ENCODE measurements around the gene ANKH.
"Not testable (repeated sequence)": the region's sequence is repeated elsewhere in the genome, so short reads cannot be mapped to it uniquely, and the experiment has no call there.

Gene ANKH

GRCh38 chr5:14851597-14851996 lies 20.0 kb downstream of the ANKH start:
- TF ChIP-seq CTCF (IDR thresholded peaks at IDR 0.05; ENCODE audit: low read depth, low read length, missing control alignments) = no peak
- H3K4me3 ChIP-seq (replicated peaks; ENCODE audit: low read depth, low read length) = no peak overlapping the region
- no peak for DNase-seq (ENCODE audit: extremely low read depth, low read depth)

DNA sequence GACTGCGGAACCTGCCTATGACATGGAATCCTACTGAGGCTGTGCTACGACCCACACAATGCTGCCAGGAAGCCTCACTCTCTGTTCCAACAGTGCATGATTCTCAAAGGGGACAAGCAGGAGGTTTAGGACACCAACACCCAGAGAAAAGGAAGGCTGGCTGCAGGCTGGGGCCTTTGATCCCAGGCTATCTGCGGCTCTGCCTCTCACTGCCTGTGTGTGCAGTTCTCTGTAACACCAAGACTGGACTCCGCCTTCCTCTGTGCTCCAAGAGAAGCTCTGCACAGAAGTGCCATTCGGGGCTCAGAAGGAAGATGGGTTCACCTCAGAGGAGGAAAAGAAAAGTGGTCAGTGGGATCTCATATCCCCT lies 20.5 kb downstream of the ANKH start:
- H3K4me3 ChIP-seq (replicated peaks; ENCODE audit: low read depth, low read length) = no peak overlapping the region
- TF ChIP-seq CTCF (IDR thresholded peaks at IDR 0.05; ENCODE audit: low read depth, low read length, missing control alignments) = no peak
- DNase-seq (ENCODE audit: extremely low read depth, low read depth) = no peak

DNA sequence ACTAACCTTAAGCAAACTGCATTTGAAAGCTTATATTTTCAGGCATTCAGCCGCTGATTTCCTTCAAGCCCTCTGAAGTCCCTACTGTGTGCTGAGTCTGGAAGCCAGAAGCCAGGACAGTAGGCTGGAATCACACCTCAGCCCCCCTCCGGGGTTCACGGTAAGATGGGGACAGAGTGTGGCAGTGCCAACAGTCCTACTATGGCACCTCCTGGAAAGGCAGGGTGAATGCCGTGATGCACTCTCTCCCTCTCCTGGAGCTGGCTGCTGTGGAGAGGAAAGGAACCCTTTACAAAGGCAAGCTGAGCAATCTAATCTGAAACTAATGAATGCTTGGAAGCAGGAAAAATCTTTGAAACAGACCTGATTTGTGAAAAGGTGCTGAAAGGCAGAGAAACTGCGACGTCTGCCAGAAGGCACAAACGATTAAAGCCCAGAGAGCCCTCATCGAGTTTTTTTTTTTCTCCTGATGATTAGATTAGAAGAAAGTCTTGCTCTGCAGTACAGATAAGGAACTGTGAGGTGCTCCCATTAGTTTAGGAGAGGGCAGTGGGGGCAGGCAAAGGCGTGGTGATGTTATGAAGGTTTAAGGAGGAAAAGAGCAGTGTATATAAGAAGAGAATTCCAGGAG lies 21.0 kb downstream of the ANKH start:
- DNase-seq (ENCODE audit: extremely low read depth, low read depth) = no peak
- no peak for TF ChIP-seq CTCF (IDR thresholded peaks at IDR 0.05; ENCODE audit: low read depth, low read length, missing control alignments)
- no peak overlapping the region for H3K4me3 ChIP-seq (replicated peaks; ENCODE audit: low read depth, low read length)

DNA sequence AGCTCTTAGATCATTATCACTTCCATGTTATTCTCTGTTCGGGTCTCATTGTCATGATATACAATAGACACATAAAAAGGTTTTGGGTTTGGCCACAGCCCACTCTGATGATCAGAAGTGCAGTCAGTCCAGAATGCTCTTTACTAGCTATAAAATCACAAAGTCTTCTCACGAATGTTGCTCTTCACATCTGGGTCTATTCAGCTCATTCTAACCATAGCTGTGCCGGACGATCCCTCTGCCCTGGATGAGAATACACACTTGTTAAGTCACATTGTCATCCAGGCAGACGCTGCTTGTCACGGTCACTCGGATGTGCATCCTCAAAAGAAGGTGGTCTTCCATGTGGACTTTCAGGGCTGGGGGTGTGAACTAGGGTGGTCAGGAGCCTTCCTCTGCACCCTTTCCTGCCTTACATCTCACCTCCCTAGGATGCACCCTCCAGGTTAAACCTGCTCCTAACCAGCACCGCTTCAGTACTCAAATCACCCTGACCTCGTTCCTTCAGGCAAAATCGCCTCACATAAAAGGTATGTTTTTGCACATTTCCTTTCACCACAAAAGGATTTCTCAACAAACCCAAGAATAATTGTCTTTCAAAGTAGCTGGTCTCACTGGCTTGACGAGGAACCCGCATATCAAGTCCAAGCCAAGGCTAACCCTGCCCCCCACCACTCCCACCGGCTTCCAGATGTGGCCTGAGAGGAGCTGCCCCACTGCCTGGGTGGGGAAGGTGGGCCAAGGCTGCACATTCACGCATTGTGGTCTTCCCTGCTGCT lies 21.9 kb downstream of the ANKH start:
- no peak for TF ChIP-seq CTCF (IDR thresholded peaks at IDR 0.05; ENCODE audit: low read depth, low read length, missing control alignments)
- no peak for DNase-seq (ENCODE audit: extremely low read depth, low read depth)

DNA sequence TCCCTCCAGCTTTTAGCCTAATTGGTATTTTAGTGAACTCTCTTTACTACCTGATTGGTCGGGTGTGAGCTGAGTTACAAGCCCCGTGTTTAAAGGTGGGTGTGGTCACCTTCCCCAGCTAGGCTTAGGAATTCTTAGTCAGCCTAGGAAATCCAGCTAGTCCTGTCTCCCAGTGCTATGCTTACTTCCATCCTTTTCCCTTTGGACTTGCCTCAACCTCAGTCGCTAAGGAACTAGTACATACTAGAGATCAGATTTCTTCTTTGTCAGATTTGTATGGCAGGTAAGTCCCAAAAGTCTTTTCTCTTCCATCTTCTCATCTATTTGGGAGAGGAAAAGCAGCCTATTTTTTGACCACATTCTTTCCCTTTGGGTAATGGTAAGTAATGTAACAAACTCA lies 22.6 kb downstream of the ANKH start:
- H3K4me3 ChIP-seq (replicated peaks; ENCODE audit: low read depth, low read length); DNase-seq (ENCODE audit: extremely low read depth, low read depth): not testable (repeated sequence)

More for the DNA sequence above, 21.9 kb downstream of the ANKH start:
- no peak overlapping the region for H3K4me3 ChIP-seq (replicated peaks; ENCODE audit: low read depth, low read length)

DNA sequence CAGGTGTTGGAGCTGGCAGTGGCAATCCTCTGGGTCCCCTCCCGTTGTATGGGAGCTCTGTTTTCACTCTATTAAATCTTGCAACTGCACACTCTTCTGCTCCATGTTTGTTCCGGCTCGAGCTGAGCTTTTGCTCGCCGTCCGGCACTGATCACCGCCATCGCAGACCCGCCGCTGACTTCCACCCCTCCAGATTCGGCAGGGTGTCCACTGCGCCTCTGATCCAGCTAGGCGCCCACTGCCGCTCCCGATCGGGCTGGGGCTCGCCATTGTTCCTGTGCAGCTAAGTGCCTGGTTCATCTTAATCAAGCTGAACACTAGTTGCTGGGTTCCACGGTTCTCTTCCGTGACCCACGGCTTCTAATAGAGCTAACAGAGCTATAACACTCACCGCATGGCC lies 23.2 kb downstream of the ANKH start:
- DNase-seq (ENCODE audit: extremely low read depth, low read depth) = no peak
- H3K4me3 ChIP-seq (replicated peaks; ENCODE audit: low read depth, low read length) = no peak overlapping the region
- no peak for TF ChIP-seq CTCF (IDR thresholded peaks at IDR 0.05; ENCODE audit: low read depth, low read length, missing control alignments)

GRCh38 chr5:14847471-14847870 lies 24.1 kb downstream of the ANKH start:
- TF ChIP-seq CTCF (IDR thresholded peaks at IDR 0.05; ENCODE audit: low read depth, low read length, missing control alignments) = no peak
- H3K4me3 ChIP-seq (replicated peaks; ENCODE audit: low read depth, low read length) = no peak overlapping the region
- no peak for DNase-seq (ENCODE audit: extremely low read depth, low read depth)

Measured in HFF-Myc (cell line).